Measurements from ENCODE around the gene STX3.
"Not testable (repeated sequence)": the region's sequence is repeated elsewhere in the genome, so short reads cannot be mapped to it uniquely, and the experiment has no call there.

STX3 gene

GRCh38 chr11:59783632-59784090 is 28.5 kb downstream of the STX3 start:
- DNase-seq: no peak
- no peaks in the 10 kb centered on the region for H3K36me3 ChIP-seq (ENCODE audit: control insufficient read depth, insufficient read depth, low read length)
- no peak overlapping the region for H3K9ac ChIP-seq (ENCODE audit: low read length)
- no peak overlapping the region for H3K23ac ChIP-seq (ENCODE audit: low read length)
- no peak overlapping the region for H2AK5ac ChIP-seq (ENCODE audit: low read length)
- no peak overlapping the region for H2BK120ac ChIP-seq (ENCODE audit: low read depth, low read length)
- peaks cover 6% of the 10 kb centered on the region for H3K79me1 ChIP-seq (ENCODE audit: low read length)
- no peak overlapping the region for H2BK15ac ChIP-seq (replicated peaks; ENCODE audit: low read depth)
- no peaks in the 10 kb centered on the region for H3K79me2 ChIP-seq (ENCODE audit: control insufficient read depth, insufficient read depth, low read length)
- H4K8ac ChIP-seq (ENCODE audit: low read depth, low read length): no peak overlapping the region
- no peak overlapping the region for H3K4ac ChIP-seq (ENCODE audit: low read depth, low read length)
- no peak overlapping the region for H3K4me2 ChIP-seq (ENCODE audit: low read length)
- no peaks in the 10 kb centered on the region for H3K4me1 ChIP-seq (ENCODE audit: control insufficient read depth, low read depth, low read length)
- no CpG with 5 or more reads among the region's 4 CpGs for whole genome bisulfite sequencing (ENCODE audit: extremely low coverage, insufficient coverage, low lambda C conversion rate)
- no peak overlapping the region for H3K56ac ChIP-seq (ENCODE audit: low read length)
- no peak overlapping the region for H4K5ac ChIP-seq (ENCODE audit: low read length)
- no peak overlapping the region for H3K4me3 ChIP-seq (ENCODE audit: low read length)
- H2BK5ac ChIP-seq (ENCODE audit: low read length): no peak overlapping the region
- no peak overlapping the region for H3K18ac ChIP-seq (ENCODE audit: low read length)
- no peaks in the 10 kb centered on the region for H3K27me3 ChIP-seq (ENCODE audit: insufficient read depth, low read length, poor library complexity)
- H3K27ac ChIP-seq (ENCODE audit: low read depth, low read length): no peak overlapping the region

GRCh38 chr11:59784441-59784840 is 29.3 kb downstream of the STX3 start:
- not testable (repeated sequence) for H2BK15ac ChIP-seq (replicated peaks; ENCODE audit: low read depth); H3K4me1 ChIP-seq (ENCODE audit: control insufficient read depth, low read depth, low read length)

GRCh38 chr11:59785818-59786217 is 30.6 kb downstream of the STX3 start:
- no peak overlapping the region for H3K18ac ChIP-seq (ENCODE audit: low read length)
- H3K4me1 ChIP-seq (ENCODE audit: control insufficient read depth, low read depth, low read length): no peaks in the 10 kb centered on the region
- no peaks in the 10 kb centered on the region for H3K36me3 ChIP-seq (ENCODE audit: control insufficient read depth, insufficient read depth, low read length)
- no peak overlapping the region for H3K9ac ChIP-seq (ENCODE audit: low read length)
- H4K8ac ChIP-seq (ENCODE audit: low read depth, low read length): no peak overlapping the region
- H3K56ac ChIP-seq (ENCODE audit: low read length): no peak overlapping the region
- no peak for DNase-seq
- H3K27me3 ChIP-seq (ENCODE audit: insufficient read depth, low read length, poor library complexity): no peaks in the 10 kb centered on the region
- no peak overlapping the region for H2AK5ac ChIP-seq (ENCODE audit: low read length)
- no peak overlapping the region for H2BK5ac ChIP-seq (ENCODE audit: low read length)
- H3K27ac ChIP-seq (ENCODE audit: low read depth, low read length): no peak overlapping the region
- no CpG with 5 or more reads among the region's 4 CpGs for WGBS (ENCODE audit: extremely low coverage, insufficient coverage, low lambda C conversion rate)
- peaks cover 2% of the 10 kb centered on the region for H3K79me1 ChIP-seq (ENCODE audit: low read length)
- no peak overlapping the region for H3K23ac ChIP-seq (ENCODE audit: low read length)
- H3K79me2 ChIP-seq (ENCODE audit: control insufficient read depth, insufficient read depth, low read length): no peaks in the 10 kb centered on the region
- no peak overlapping the region for H2BK120ac ChIP-seq (ENCODE audit: low read depth, low read length)
- H3K4ac ChIP-seq (ENCODE audit: low read depth, low read length): no peak overlapping the region
- no peak overlapping the region for H4K5ac ChIP-seq (ENCODE audit: low read length)
- no peak overlapping the region for H2BK15ac ChIP-seq (replicated peaks; ENCODE audit: low read depth)
- no peak overlapping the region for H3K4me2 ChIP-seq (ENCODE audit: low read length)
- no peak overlapping the region for H3K4me3 ChIP-seq (ENCODE audit: low read length)

More at GRCh38 chr11:59784441-59784840, 29.3 kb downstream of the STX3 start:
- WGBS (ENCODE audit: extremely low coverage, insufficient coverage, low lambda C conversion rate): no CpG with 5 or more reads among the region's 5 CpGs
- not testable (repeated sequence) for H2AK5ac ChIP-seq (ENCODE audit: low read length); H3K27ac ChIP-seq (ENCODE audit: low read depth, low read length); H3K4me3 ChIP-seq (ENCODE audit: low read length); H3K79me1 ChIP-seq (ENCODE audit: low read length); H3K36me3 ChIP-seq (ENCODE audit: control insufficient read depth, insufficient read depth, low read length); H2BK5ac ChIP-seq (ENCODE audit: low read length); H3K56ac ChIP-seq (ENCODE audit: low read length); H3K9ac ChIP-seq (ENCODE audit: low read length); H4K8ac ChIP-seq (ENCODE audit: low read depth, low read length); H2BK120ac ChIP-seq (ENCODE audit: low read depth, low read length); H3K18ac ChIP-seq (ENCODE audit: low read length); H3K4me2 ChIP-seq (ENCODE audit: low read length); H3K23ac ChIP-seq (ENCODE audit: low read length); H3K4ac ChIP-seq (ENCODE audit: low read depth, low read length); H3K79me2 ChIP-seq (ENCODE audit: control insufficient read depth, insufficient read depth, low read length); DNase-seq; H3K27me3 ChIP-seq (ENCODE audit: insufficient read depth, low read length, poor library complexity); H4K5ac ChIP-seq (ENCODE audit: low read length)

- Histone ChIP-seq H3K4ac (ENCODE audit: low read depth, low read length) (no peak overlapping the region), H3K36me3 (ENCODE audit: control insufficient read depth, insufficient read depth, low read length) (no peaks in the 10 kb centered on the region), H3K23ac (ENCODE audit: low read length) (no peak overlapping the region), H3K4me3 (ENCODE audit: low read length) (no peak overlapping the region), H3K9ac (ENCODE audit: low read length) (no peak overlapping the region), H2BK120ac (ENCODE audit: low read depth, low read length) (no peak overlapping the region), H3K4me2 (ENCODE audit: low read length) (no peak overlapping the region), H3K18ac (ENCODE audit: low read length) (no peak overlapping the region), H2BK15ac (replicated peaks; ENCODE audit: low read depth) (no peak overlapping the region), H3K56ac (ENCODE audit: low read length) (no peak overlapping the region), H2BK5ac (ENCODE audit: low read length) (no peak overlapping the region), H3K27ac (ENCODE audit: low read depth, low read length) (no peak overlapping the region), H2AK5ac (ENCODE audit: low read length) (no peak overlapping the region), H3K27me3 (ENCODE audit: insufficient read depth, low read length, poor library complexity) (no peaks in the 10 kb centered on the region), H3K4me1 (ENCODE audit: control insufficient read depth, low read depth, low read length) (no peaks in the 10 kb centered on the region), H3K79me2 (ENCODE audit: control insufficient read depth, insufficient read depth, low read length) (no peaks in the 10 kb centered on the region), H3K79me1 (ENCODE audit: low read length) (peaks cover 2% of the 10 kb centered on the region), H4K5ac (ENCODE audit: low read length) (no peak overlapping the region), H4K8ac (ENCODE audit: low read depth, low read length) (no peak overlapping the region)
- no CpG with 5 or more reads among the region's 4 CpGs for WGBS (ENCODE audit: extremely low coverage, insufficient coverage, low lambda C conversion rate)
- no peak for DNase-seq
These were observed 32.0 kb downstream of the STX3 start for GRCh38 chr11:59787255-59787588.

- H3K18ac ChIP-seq (ENCODE audit: low read length): no peak overlapping the region
- H3K27ac ChIP-seq (ENCODE audit: low read depth, low read length): no peak overlapping the region
- no peak overlapping the region for H3K4me3 ChIP-seq (ENCODE audit: low read length)
- H3K27me3 ChIP-seq (ENCODE audit: insufficient read depth, low read length, poor library complexity): no peaks in the 10 kb centered on the region
- WGBS (ENCODE audit: extremely low coverage, insufficient coverage, low lambda C conversion rate): no CpG with 5 or more reads among the region's 3 CpGs
- no peak overlapping the region for H3K4me2 ChIP-seq (ENCODE audit: low read length)
- no peak overlapping the region for H2BK120ac ChIP-seq (ENCODE audit: low read depth, low read length)
- no peak overlapping the region for H4K8ac ChIP-seq (ENCODE audit: low read depth, low read length)
- no peak overlapping the region for H3K4ac ChIP-seq (ENCODE audit: low read depth, low read length)
- H2BK5ac ChIP-seq (ENCODE audit: low read length): no peak overlapping the region
- H3K4me1 ChIP-seq (ENCODE audit: control insufficient read depth, low read depth, low read length): no peaks in the 10 kb centered on the region
- no peak overlapping the region for H3K23ac ChIP-seq (ENCODE audit: low read length)
- H3K79me2 ChIP-seq (ENCODE audit: control insufficient read depth, insufficient read depth, low read length): no peaks in the 10 kb centered on the region
- H3K56ac ChIP-seq (ENCODE audit: low read length): no peak overlapping the region
- H3K36me3 ChIP-seq (ENCODE audit: control insufficient read depth, insufficient read depth, low read length): no peaks in the 10 kb centered on the region
- peaks cover 2% of the 10 kb centered on the region for H3K79me1 ChIP-seq (ENCODE audit: low read length)
- no peak overlapping the region for H4K5ac ChIP-seq (ENCODE audit: low read length)
- peak; percentile 41 for DNase-seq
- no peak overlapping the region for H3K9ac ChIP-seq (ENCODE audit: low read length)
- no peak overlapping the region for H2AK5ac ChIP-seq (ENCODE audit: low read length)
- H2BK15ac ChIP-seq (replicated peaks; ENCODE audit: low read depth): no peak overlapping the region
These were observed 32.6 kb downstream of the STX3 start for GRCh38 chr11:59787816-59788215.

GRCh38 chr11:59791639-59792038 is 36.5 kb downstream of the STX3 start:
- Histone ChIP-seq H3K27ac (ENCODE audit: low read depth, low read length) (no peak overlapping the region), H3K4me1 (ENCODE audit: control insufficient read depth, low read depth, low read length) (no peaks in the 10 kb centered on the region), H2BK5ac (ENCODE audit: low read length) (no peak overlapping the region), H3K23ac (ENCODE audit: low read length) (no peak overlapping the region), H2BK15ac (replicated peaks; ENCODE audit: low read depth) (no peak overlapping the region), H3K27me3 (ENCODE audit: insufficient read depth, low read length, poor library complexity) (no peaks in the 10 kb centered on the region), H3K79me1 (ENCODE audit: low read length) (no peaks in the 10 kb centered on the region), H3K4me3 (ENCODE audit: low read length) (no peak overlapping the region), H3K18ac (ENCODE audit: low read length) (no peak overlapping the region), H2BK120ac (ENCODE audit: low read depth, low read length) (no peak overlapping the region), H2AK5ac (ENCODE audit: low read length) (no peak overlapping the region), H3K4ac (ENCODE audit: low read depth, low read length) (no peak overlapping the region), H4K5ac (ENCODE audit: low read length) (no peak overlapping the region), H4K8ac (ENCODE audit: low read depth, low read length) (no peak overlapping the region), H3K4me2 (ENCODE audit: low read length) (no peak overlapping the region), H3K56ac (ENCODE audit: low read length) (no peak overlapping the region), H3K9ac (ENCODE audit: low read length) (no peak overlapping the region), H3K36me3 (ENCODE audit: control insufficient read depth, insufficient read depth, low read length) (peaks cover 4% of the 10 kb centered on the region), H3K79me2 (ENCODE audit: control insufficient read depth, insufficient read depth, low read length) (no peaks in the 10 kb centered on the region)
- no CpG with 5 or more reads among the region's 4 CpGs for WGBS (ENCODE audit: extremely low coverage, insufficient coverage, low lambda C conversion rate)
- no peak for DNase-seq

Data from mesendoderm (in vitro differentiated cells).